ENCODE measurements around the gene APLP2. TPM values are rescaled to one million over a fixed set of nuclear protein-coding genes. Genes with fewer than 3 reads are reported as not detected.

Gene APLP2
- total and polyA plus RNA-seq, 9 of the 15 experiments (the other 6 are each of a cell fraction or from before 2014, with no cell fraction given): 17.4 to 164 (median 118) TPM

DNA sequence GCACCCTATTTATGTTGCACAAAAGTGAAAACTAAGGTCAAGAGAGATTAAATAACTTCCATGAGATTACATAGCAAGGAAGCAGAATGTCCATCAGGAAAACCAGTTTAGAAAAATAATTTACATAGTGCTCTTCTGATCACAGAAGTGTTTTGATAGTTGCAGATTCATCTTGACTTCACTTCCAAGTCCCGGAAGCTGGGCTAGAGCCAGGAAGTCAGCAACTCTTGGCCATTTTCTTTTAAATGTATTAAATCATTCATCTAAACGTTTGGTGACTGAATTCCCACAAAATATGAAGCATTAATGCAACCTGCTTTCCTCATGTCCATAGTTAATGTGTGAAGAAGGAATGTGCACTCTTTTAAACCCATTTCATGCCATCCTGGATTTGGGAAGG is 29.7 kb downstream of the APLP2 start (continued):
- TF ChIP-seq, protein P1, sequence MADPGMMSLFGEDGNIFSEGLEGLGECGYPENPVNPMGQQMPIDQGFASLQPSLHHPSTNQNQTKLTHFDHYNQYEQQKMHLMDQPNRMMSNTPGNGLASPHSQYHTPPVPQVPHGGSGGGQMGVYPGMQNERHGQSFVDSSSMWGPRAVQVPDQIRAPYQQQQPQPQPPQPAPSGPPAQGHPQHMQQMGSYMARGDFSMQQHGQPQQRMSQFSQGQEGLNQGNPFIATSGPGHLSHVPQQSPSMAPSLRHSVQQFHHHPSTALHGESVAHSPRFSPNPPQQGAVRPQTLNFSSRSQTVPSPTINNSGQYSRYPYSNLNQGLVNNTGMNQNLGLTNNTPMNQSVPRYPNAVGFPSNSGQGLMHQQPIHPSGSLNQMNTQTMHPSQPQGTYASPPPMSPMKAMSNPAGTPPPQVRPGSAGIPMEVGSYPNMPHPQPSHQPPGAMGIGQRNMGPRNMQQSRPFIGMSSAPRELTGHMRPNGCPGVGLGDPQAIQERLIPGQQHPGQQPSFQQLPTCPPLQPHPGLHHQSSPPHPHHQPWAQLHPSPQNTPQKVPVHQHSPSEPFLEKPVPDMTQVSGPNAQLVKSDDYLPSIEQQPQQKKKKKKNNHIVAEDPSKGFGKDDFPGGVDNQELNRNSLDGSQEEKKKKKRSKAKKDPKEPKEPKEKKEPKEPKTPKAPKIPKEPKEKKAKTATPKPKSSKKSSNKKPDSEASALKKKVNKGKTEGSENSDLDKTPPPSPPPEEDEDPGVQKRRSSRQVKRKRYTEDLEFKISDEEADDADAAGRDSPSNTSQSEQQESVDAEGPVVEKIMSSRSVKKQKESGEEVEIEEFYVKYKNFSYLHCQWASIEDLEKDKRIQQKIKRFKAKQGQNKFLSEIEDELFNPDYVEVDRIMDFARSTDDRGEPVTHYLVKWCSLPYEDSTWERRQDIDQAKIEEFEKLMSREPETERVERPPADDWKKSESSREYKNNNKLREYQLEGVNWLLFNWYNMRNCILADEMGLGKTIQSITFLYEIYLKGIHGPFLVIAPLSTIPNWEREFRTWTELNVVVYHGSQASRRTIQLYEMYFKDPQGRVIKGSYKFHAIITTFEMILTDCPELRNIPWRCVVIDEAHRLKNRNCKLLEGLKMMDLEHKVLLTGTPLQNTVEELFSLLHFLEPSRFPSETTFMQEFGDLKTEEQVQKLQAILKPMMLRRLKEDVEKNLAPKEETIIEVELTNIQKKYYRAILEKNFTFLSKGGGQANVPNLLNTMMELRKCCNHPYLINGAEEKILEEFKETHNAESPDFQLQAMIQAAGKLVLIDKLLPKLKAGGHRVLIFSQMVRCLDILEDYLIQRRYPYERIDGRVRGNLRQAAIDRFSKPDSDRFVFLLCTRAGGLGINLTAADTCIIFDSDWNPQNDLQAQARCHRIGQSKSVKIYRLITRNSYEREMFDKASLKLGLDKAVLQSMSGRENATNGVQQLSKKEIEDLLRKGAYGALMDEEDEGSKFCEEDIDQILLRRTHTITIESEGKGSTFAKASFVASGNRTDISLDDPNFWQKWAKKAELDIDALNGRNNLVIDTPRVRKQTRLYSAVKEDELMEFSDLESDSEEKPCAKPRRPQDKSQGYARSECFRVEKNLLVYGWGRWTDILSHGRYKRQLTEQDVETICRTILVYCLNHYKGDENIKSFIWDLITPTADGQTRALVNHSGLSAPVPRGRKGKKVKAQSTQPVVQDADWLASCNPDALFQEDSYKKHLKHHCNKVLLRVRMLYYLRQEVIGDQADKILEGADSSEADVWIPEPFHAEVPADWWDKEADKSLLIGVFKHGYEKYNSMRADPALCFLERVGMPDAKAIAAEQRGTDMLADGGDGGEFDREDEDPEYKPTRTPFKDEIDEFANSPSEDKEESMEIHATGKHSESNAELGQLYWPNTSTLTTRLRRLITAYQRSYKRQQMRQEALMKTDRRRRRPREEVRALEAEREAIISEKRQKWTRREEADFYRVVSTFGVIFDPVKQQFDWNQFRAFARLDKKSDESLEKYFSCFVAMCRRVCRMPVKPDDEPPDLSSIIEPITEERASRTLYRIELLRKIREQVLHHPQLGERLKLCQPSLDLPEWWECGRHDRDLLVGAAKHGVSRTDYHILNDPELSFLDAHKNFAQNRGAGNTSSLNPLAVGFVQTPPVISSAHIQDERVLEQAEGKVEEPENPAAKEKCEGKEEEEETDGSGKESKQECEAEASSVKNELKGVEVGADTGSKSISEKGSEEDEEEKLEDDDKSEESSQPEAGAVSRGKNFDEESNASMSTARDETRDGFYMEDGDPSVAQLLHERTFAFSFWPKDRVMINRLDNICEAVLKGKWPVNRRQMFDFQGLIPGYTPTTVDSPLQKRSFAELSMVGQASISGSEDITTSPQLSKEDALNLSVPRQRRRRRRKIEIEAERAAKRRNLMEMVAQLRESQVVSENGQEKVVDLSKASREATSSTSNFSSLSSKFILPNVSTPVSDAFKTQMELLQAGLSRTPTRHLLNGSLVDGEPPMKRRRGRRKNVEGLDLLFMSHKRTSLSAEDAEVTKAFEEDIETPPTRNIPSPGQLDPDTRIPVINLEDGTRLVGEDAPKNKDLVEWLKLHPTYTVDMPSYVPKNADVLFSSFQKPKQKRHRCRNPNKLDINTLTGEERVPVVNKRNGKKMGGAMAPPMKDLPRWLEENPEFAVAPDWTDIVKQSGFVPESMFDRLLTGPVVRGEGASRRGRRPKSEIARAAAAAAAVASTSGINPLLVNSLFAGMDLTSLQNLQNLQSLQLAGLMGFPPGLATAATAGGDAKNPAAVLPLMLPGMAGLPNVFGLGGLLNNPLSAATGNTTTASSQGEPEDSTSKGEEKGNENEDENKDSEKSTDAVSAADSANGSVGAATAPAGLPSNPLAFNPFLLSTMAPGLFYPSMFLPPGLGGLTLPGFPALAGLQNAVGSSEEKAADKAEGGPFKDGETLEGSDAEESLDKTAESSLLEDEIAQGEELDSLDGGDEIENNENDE (IDR thresholded peaks at IDR 0.05; ENCODE audit: low read depth, low read length): no peak
- TF ChIP-seq ZNF764 (CRISPR knock-in tag; IDR thresholded peaks at IDR 0.05; ENCODE audit: low read depth) (no peak), HOXB6 (CRISPR knock-in tag; IDR thresholded peaks at IDR 0.05; ENCODE audit: borderline replicate concordance) (no peak), ZNF695 (CRISPR knock-in tag; IDR thresholded peaks at IDR 0.05) (no peak), RNF2 (IDR thresholded peaks at IDR 0.05) (no peak), ZNF644 (tag; IDR thresholded peaks at IDR 0.05; ENCODE audit: low read depth) (no peak), BCL6 (CRISPR knock-in tag; IDR thresholded peaks at IDR 0.05) (no peak), HNRNPH1 (optimal IDR thresholded peaks at IDR 0.05; ENCODE audit: low read depth, low read length) (no peak)
- TF ChIP-seq, protein P2, sequence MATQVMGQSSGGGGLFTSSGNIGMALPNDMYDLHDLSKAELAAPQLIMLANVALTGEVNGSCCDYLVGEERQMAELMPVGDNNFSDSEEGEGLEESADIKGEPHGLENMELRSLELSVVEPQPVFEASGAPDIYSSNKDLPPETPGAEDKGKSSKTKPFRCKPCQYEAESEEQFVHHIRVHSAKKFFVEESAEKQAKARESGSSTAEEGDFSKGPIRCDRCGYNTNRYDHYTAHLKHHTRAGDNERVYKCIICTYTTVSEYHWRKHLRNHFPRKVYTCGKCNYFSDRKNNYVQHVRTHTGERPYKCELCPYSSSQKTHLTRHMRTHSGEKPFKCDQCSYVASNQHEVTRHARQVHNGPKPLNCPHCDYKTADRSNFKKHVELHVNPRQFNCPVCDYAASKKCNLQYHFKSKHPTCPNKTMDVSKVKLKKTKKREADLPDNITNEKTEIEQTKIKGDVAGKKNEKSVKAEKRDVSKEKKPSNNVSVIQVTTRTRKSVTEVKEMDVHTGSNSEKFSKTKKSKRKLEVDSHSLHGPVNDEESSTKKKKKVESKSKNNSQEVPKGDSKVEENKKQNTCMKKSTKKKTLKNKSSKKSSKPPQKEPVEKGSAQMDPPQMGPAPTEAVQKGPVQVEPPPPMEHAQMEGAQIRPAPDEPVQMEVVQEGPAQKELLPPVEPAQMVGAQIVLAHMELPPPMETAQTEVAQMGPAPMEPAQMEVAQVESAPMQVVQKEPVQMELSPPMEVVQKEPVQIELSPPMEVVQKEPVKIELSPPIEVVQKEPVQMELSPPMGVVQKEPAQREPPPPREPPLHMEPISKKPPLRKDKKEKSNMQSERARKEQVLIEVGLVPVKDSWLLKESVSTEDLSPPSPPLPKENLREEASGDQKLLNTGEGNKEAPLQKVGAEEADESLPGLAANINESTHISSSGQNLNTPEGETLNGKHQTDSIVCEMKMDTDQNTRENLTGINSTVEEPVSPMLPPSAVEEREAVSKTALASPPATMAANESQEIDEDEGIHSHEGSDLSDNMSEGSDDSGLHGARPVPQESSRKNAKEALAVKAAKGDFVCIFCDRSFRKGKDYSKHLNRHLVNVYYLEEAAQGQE (IDR thresholded peaks at IDR 0.05; ENCODE audit: borderline replicate concordance): no peak
- TF ChIP-seq, protein P2 (CRISPR knock-in tag; IDR thresholded peaks at IDR 0.05; ENCODE audit: low read depth): no peak
